ENCODE results near the gene PKD1L1.

DNA sequence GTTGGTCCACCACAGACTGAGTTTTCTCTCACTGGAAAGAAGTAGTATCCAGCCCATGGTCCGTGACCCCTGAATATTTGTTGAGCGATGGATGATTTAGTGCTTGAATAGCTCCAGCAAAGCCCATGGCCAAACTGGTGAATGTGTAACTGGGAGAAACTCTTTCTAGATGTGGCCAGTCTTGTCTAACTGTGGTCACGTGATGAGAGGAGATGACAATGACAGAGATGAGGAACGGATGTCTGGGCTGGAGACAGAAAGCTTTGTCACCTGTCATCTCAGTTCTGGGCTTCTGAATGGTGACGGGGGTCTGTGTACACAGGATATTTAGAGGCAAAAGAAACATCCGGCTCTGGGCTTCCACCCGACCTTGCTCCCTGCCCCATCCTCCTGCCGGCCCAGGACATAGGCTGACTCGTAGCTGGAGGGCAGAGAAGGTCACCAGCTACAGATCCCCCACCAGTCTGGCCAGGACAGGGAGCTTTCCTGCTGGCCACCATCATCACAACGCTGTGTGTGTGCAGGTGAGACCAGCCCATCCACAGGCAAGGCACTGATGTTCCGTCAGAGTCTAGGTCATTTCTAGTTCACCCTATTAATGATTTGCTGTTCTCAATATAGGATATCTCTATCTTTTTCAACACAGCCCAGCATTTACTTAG is 213.8 kb downstream of the PKD1L1 start:
- no peak for TF ChIP-seq REST (IDR thresholded peaks at IDR 0.05; ENCODE audit: low read depth, low read length)
- no peak for TF ChIP-seq FOXM1 (IDR thresholded peaks at IDR 0.05; ENCODE audit: low read depth)
- TF ChIP-seq MXI1 (IDR thresholded peaks at IDR 0.05; ENCODE audit: low read depth, low read length): no peak
- no peak for TF ChIP-seq TCF12 (IDR thresholded peaks at IDR 0.05)

Measured in SK-N-SH (cell line).